ENCODE results near the gene ZMYND10. TPM values are rescaled to one million over a fixed set of nuclear protein-coding genes. Genes with fewer than 3 reads are reported as not detected.

ZMYND10 gene
- total and polyA plus RNA-seq, 2 experiments from 2014 or later = 0.29 to 0.31 TPM

DNA sequence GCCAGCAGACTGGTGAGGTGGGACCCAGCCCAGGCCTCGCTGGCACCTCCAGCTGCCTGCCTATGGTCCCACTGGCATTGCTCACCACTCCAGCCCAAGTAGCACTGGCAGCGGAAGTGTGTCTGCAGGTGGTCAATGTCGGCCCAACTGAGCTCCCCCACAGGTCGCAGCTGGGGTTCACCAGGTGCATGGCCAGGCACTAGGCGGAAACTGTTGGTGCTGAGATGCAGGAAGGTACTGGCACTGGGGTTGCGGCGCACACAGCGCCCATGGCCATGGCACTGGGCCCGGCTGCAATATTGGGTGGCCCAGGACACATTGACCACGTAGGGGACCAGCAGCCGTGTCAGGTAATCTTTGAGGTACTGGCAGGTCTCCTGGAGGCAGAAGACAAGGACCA, 27.4 kb downstream of the ZMYND10 start:
- ATAC-seq (no peak), DNase-seq (ENCODE audit: low spot score) (no peak)
- peaks cover 64% of the 10 kb centered on the region for H3K36me3 Mint-ChIP-seq (ENCODE audit: low read depth)
- H2AFZ ChIP-seq = no peak overlapping the region
- H3K9me2 ChIP-seq (ENCODE audit: insufficient read depth) = no peaks in the 10 kb centered on the region
- H3K27me3 ChIP-seq (ENCODE audit: insufficient read depth) = no peaks in the 10 kb centered on the region
- H3K4me2 ChIP-seq = no peak overlapping the region
- TF ChIP-seq ZNF331 (CRISPR knock-in tag; IDR thresholded peaks at IDR 0.05; ENCODE audit: low read depth) (no peak), JUNB (IDR thresholded peaks at IDR 0.05; ENCODE audit: unreplicated experiment) (no peak)
- no peak overlapping the region for H3K27ac ChIP-seq (ENCODE audit: low read depth)
- H3K27ac Mint-ChIP-seq = no peak overlapping the region
- H3K4me3 ChIP-seq = no peak overlapping the region
- peaks cover 10% of the 10 kb centered on the region for H3K27me3 Mint-ChIP-seq (ENCODE audit: insufficient read depth, low read depth, poor library complexity)
- H4K20me1 ChIP-seq (replicated peaks; ENCODE audit: insufficient read depth) = peaks cover 5% of the 10 kb centered on the region; the same call in 1 of the 2 replicates
- peaks cover 8% of the 10 kb centered on the region for H3K36me3 ChIP-seq (ENCODE audit: insufficient read depth)
- H3K79me2 ChIP-seq (replicated peaks; ENCODE audit: insufficient read depth) = peaks cover 26% of the 10 kb centered on the region
- peaks cover 25% of the 10 kb centered on the region for H3K4me1 Mint-ChIP-seq
- H3F3A ChIP-seq (replicated peaks; ENCODE audit: low read depth) = peaks cover 20% of the 10 kb centered on the region; the same call in 1 of the 2 replicates
- peaks cover 11% of the 10 kb centered on the region for H3K4me1 ChIP-seq (ENCODE audit: insufficient read depth)
- no peak overlapping the region; the same call in 2 of the 3 replicates for H3K4me3 Mint-ChIP-seq
- peaks cover 12% of the 10 kb centered on the region for H3K9me3 Mint-ChIP-seq

DNA sequence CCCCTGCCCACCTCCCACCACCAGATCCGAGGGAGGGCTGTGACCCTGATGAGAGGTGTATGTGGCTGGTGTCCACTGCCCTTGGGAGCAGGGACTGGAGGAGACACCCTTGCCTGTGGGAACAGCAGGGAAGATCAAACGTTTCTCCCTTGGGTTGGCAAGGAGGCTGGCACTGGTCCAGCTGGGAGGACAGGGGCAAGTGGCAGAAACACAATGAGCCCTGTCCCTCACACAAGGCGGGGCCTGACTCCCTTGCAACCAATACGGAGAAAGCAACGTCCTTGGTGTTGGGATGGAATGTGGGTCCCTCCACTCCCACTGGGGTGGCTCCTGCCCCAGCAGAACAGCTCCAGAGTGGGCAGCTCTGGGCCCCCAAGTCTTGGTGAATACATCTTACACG, 28.2 kb downstream of the ZMYND10 start:
- Histone ChIP-seq H2AFZ (no peak overlapping the region), H3K4me2 (no peak overlapping the region)
- DNase-seq (ENCODE audit: low spot score) = no peak
- TF ChIP-seq CREB1 (CRISPR knock-in tag; IDR thresholded peaks at IDR 0.05; ENCODE audit: low read depth) = no peak
- TF ChIP-seq EZH2 (IDR thresholded peaks at IDR 0.05; ENCODE audit: low read depth, unreplicated experiment) = no peak
- TF ChIP-seq, protein P1, sequence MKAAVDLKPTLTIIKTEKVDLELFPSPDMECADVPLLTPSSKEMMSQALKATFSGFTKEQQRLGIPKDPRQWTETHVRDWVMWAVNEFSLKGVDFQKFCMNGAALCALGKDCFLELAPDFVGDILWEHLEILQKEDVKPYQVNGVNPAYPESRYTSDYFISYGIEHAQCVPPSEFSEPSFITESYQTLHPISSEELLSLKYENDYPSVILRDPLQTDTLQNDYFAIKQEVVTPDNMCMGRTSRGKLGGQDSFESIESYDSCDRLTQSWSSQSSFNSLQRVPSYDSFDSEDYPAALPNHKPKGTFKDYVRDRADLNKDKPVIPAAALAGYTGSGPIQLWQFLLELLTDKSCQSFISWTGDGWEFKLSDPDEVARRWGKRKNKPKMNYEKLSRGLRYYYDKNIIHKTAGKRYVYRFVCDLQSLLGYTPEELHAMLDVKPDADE (IDR thresholded peaks at IDR 0.05) = no peak
- no peak for TF ChIP-seq POLR2AphosphoS5 (IDR thresholded peaks at IDR 0.05; ENCODE audit: low read depth)
- TF ChIP-seq, protein P2, sequence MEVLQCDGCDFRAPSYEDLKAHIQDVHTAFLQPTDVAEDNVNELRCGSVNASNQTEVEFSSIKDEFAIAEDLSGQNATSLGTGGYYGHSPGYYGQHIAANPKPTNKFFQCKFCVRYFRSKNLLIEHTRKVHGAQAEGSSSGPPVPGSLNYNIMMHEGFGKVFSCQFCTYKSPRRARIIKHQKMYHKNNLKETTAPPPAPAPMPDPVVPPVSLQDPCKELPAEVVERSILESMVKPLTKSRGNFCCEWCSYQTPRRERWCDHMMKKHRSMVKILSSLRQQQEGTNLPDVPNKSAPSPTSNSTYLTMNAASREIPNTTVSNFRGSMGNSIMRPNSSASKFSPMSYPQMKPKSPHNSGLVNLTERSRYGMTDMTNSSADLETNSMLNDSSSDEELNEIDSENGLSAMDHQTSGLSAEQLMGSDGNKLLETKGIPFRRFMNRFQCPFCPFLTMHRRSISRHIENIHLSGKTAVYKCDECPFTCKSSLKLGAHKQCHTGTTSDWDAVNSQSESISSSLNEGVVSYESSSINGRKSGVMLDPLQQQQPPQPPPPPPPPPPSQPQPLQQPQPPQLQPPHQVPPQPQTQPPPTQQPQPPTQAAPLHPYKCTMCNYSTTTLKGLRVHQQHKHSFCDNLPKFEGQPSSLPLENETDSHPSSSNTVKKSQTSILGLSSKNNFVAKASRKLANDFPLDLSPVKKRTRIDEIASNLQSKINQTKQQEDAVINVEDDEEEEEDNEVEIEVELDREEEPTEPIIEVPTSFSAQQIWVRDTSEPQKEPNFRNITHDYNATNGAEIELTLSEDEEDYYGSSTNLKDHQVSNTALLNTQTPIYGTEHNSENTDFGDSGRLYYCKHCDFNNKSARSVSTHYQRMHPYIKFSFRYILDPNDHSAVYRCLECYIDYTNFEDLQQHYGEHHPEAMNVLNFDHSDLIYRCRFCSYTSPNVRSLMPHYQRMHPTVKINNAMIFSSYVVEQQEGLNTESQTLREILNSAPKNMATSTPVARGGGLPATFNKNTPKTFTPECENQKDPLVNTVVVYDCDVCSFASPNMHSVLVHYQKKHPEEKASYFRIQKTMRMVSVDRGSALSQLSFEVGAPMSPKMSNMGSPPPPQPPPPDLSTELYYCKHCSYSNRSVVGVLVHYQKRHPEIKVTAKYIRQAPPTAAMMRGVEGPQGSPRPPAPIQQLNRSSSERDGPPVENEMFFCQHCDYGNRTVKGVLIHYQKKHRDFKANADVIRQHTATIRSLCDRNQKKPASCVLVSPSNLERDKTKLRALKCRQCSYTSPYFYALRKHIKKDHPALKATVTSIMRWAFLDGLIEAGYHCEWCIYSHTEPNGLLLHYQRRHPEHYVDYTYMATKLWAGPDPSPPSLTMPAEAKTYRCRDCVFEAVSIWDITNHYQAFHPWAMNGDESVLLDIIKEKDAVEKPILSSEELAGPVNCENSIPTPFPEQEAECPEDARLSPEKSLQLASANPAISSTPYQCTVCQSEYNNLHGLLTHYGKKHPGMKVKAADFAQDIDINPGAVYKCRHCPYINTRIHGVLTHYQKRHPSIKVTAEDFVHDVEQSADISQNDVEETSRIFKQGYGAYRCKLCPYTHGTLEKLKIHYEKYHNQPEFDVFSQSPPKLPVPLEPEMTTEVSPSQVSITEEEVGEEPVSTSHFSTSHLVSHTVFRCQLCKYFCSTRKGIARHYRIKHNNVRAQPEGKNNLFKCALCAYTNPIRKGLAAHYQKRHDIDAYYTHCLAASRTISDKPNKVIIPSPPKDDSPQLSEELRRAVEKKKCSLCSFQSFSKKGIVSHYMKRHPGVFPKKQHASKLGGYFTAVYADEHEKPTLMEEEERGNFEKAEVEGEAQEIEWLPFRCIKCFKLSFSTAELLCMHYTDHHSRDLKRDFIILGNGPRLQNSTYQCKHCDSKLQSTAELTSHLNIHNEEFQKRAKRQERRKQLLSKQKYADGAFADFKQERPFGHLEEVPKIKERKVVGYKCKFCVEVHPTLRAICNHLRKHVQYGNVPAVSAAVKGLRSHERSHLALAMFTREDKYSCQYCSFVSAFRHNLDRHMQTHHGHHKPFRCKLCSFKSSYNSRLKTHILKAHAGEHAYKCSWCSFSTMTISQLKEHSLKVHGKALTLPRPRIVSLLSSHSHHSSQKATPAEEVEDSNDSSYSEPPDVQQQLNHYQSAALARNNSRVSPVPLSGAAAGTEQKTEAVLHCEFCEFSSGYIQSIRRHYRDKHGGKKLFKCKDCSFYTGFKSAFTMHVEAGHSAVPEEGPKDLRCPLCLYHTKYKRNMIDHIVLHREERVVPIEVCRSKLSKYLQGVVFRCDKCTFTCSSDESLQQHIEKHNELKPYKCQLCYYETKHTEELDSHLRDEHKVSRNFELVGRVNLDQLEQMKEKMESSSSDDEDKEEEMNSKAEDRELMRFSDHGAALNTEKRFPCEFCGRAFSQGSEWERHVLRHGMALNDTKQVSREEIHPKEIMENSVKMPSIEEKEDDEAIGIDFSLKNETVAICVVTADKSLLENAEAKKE (CRISPR knock-in tag; IDR thresholded peaks at IDR 0.05) = no peak
- TF ChIP-seq, protein P3, sequence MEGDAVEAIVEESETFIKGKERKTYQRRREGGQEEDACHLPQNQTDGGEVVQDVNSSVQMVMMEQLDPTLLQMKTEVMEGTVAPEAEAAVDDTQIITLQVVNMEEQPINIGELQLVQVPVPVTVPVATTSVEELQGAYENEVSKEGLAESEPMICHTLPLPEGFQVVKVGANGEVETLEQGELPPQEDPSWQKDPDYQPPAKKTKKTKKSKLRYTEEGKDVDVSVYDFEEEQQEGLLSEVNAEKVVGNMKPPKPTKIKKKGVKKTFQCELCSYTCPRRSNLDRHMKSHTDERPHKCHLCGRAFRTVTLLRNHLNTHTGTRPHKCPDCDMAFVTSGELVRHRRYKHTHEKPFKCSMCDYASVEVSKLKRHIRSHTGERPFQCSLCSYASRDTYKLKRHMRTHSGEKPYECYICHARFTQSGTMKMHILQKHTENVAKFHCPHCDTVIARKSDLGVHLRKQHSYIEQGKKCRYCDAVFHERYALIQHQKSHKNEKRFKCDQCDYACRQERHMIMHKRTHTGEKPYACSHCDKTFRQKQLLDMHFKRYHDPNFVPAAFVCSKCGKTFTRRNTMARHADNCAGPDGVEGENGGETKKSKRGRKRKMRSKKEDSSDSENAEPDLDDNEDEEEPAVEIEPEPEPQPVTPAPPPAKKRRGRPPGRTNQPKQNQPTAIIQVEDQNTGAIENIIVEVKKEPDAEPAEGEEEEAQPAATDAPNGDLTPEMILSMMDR (conservative IDR thresholded peaks at IDR 0.05; ENCODE audit: low read depth in 2 of 2) = no peak
- TF ChIP-seq, protein P4, sequence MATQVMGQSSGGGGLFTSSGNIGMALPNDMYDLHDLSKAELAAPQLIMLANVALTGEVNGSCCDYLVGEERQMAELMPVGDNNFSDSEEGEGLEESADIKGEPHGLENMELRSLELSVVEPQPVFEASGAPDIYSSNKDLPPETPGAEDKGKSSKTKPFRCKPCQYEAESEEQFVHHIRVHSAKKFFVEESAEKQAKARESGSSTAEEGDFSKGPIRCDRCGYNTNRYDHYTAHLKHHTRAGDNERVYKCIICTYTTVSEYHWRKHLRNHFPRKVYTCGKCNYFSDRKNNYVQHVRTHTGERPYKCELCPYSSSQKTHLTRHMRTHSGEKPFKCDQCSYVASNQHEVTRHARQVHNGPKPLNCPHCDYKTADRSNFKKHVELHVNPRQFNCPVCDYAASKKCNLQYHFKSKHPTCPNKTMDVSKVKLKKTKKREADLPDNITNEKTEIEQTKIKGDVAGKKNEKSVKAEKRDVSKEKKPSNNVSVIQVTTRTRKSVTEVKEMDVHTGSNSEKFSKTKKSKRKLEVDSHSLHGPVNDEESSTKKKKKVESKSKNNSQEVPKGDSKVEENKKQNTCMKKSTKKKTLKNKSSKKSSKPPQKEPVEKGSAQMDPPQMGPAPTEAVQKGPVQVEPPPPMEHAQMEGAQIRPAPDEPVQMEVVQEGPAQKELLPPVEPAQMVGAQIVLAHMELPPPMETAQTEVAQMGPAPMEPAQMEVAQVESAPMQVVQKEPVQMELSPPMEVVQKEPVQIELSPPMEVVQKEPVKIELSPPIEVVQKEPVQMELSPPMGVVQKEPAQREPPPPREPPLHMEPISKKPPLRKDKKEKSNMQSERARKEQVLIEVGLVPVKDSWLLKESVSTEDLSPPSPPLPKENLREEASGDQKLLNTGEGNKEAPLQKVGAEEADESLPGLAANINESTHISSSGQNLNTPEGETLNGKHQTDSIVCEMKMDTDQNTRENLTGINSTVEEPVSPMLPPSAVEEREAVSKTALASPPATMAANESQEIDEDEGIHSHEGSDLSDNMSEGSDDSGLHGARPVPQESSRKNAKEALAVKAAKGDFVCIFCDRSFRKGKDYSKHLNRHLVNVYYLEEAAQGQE (IDR thresholded peaks at IDR 0.05; ENCODE audit: unreplicated experiment) = no peak

More for the DNA sequence above, 28.2 kb downstream of the ZMYND10 start:
- no peaks in the 10 kb centered on the region for H3K9me2 ChIP-seq (ENCODE audit: insufficient read depth)
- peaks cover 6% of the 10 kb centered on the region; the same call in 1 of the 2 replicates for H3K4me1 ChIP-seq (ENCODE audit: insufficient read depth)
- H3K4me3 ChIP-seq = no peak overlapping the region
- no peak overlapping the region for H3K4me3 Mint-ChIP-seq
- H3K9me3 Mint-ChIP-seq = peaks cover 14% of the 10 kb centered on the region
- peaks cover 8% of the 10 kb centered on the region for H3K36me3 ChIP-seq (ENCODE audit: insufficient read depth)
- H3K27ac ChIP-seq (ENCODE audit: low read depth) = no peak overlapping the region
- no peak overlapping the region for H3K27ac Mint-ChIP-seq
- H3F3A ChIP-seq (replicated peaks; ENCODE audit: low read depth) = peaks cover 14% of the 10 kb centered on the region; the same call in 1 of the 2 replicates
- peaks cover 20% of the 10 kb centered on the region for H3K4me1 Mint-ChIP-seq
- H3K27me3 ChIP-seq (ENCODE audit: insufficient read depth) = no peaks in the 10 kb centered on the region
- H4K20me1 ChIP-seq (replicated peaks; ENCODE audit: insufficient read depth) = peaks cover 5% of the 10 kb centered on the region; the same call in 1 of the 2 replicates
- ATAC-seq = no peak
- H3K27me3 Mint-ChIP-seq (ENCODE audit: insufficient read depth, low read depth, poor library complexity) = peaks cover 5% of the 10 kb centered on the region
- H3K36me3 Mint-ChIP-seq (ENCODE audit: low read depth) = peaks cover 65% of the 10 kb centered on the region
- peaks cover 26% of the 10 kb centered on the region for H3K79me2 ChIP-seq (replicated peaks; ENCODE audit: insufficient read depth)

All from GM23338 (cell line).